HepG2 (cell line): ENCODE results near the gene NR2F1-AS1. TPM values are rescaled to one million over a fixed set of nuclear protein-coding genes. Genes with fewer than 3 reads are reported as not detected.
A peak's percentile ranks its signal among the peaks of the same experiment; 100 is the strongest.

Source experiments
- AKAP8 ChIP-seq: sonication (generic); formaldehyde crosslinking; IDR thresholded peaks from 2 replicates; pipeline ENCODE4 v1.5.1; 2020; ENCODE audit warnings: mild to moderate bottlenecking, missing genetic modification reagents
- ATF2 ChIP-seq: sonication (generic); formaldehyde crosslinking; IDR thresholded peaks from 2 replicates; pipeline ENCODE4 v1.4.0; 2020; ENCODE audit warnings: missing genetic modification reagents
- DMTF1 ChIP-seq: sonication (generic); formaldehyde crosslinking; IDR thresholded peaks from 2 replicates; pipeline ENCODE4 v1.4.0; 2020; ENCODE audit warnings: mild to moderate bottlenecking, missing genetic modification reagents
- FOXA3 ChIP-seq: IDR thresholded peaks from 2 replicates; pipeline ENCODE4 v1.6.1; 2016; ENCODE audit warnings: missing genetic modification reagents, missing compliant biosample characterization
- JUND ChIP-seq: sonication (generic); formaldehyde crosslinking; IDR thresholded peaks from 2 replicates; pipeline ENCODE4 v1.8.0; 2022; ENCODE audit warnings: mild to moderate bottlenecking, missing genetic modification reagents
- PRMT3 ChIP-seq: sonication (generic); formaldehyde crosslinking; IDR thresholded peaks from 2 replicates; pipeline ENCODE4 v1.8.1; 2022; ENCODE audit warnings: low read depth, mild to moderate bottlenecking, moderate library complexity, missing genetic modification reagents, borderline replicate concordance
- SALL1 ChIP-seq: sonication (generic); formaldehyde crosslinking; IDR thresholded peaks from 2 replicates; pipeline ENCODE4 v1.8.0; 2022; ENCODE audit warnings: mild to moderate bottlenecking, missing genetic modification reagents
- ZMYM2 ChIP-seq: sonication (generic); formaldehyde crosslinking; IDR thresholded peaks from 2 replicates; pipeline ENCODE4 v1.8.0; 2022; ENCODE audit warnings: mild to moderate bottlenecking, missing genetic modification reagents
- ZNF234 ChIP-seq: sonication (generic); formaldehyde crosslinking; conservative IDR thresholded peaks from 2 replicates; pipeline ENCODE4 v1.5.1; 2020; ENCODE audit warnings: mild to moderate bottlenecking, missing genetic modification reagents
- ZNF350 ChIP-seq: sonication (generic); formaldehyde crosslinking; IDR thresholded peaks from 2 replicates; pipeline ENCODE4 v1.4.0; 2020; ENCODE audit warnings: mild to moderate bottlenecking, low read depth, missing genetic modification reagents, borderline replicate concordance
- polyA plus RNA-seq, 8 experiments: library from polyadenylated mRNA; depleted of rRNA in 3 of 8; stranded (reverse) in 7 of 8; unstranded in 1 of 8; fragments of >200 nt; fragmentation: Illumina TruSeq in 4 of 8; extraction: Trizol in 4 of 8; gene quantifications; 2 replicates each; pipeline versions ENCODE4 v1.2.1 to v1.2.3, GENCODE V29; 2011 to 2016; ENCODE audit warnings: low read depth in 4 of 8, missing spikeins in 1 of 8, mixed read lengths in 1 of 8; ENCODE audit not compliant: insufficient read depth in 1 of 8
- total RNA-seq, 5 experiments: library from RNA; depleted of rRNA; stranded (reverse); fragments of >200 nt; fragmentation: Illumina TruSeq; extraction: Trizol; gene quantifications; 2 replicates each; pipeline ENCODE4 v1.2.3, GENCODE V29; 2016; ENCODE audit warnings: low read depth in 1 of 5
- TF ChIP-seq, protein P1 (sequence below), 2 experiments: sonication (generic) in 1 of 2; formaldehyde crosslinking in 1 of 2; IDR thresholded peaks; 2 replicates each; pipeline versions ENCODE4 v1.5.1 to v1.6.1; 2011 to 2020; ENCODE audit warnings: borderline replicate concordance in 1 of 2, low read depth in 1 of 2, low read length in 1 of 2, mild to moderate bottlenecking in 1 of 2, missing genetic modification reagents in 1 of 2, moderate library complexity in 1 of 2
- TF ChIP-seq, protein P2 (sequence below): sonication (generic); formaldehyde crosslinking; IDR thresholded peaks from 2 replicates; pipeline ENCODE4 v1.4.0; 2020; ENCODE audit warnings: missing genetic modification reagents, borderline replicate concordance
- TF ChIP-seq, protein P3 (sequence below): sonication (generic); formaldehyde crosslinking; IDR thresholded peaks from 2 replicates; pipeline ENCODE4 v1.5.1; 2020; ENCODE audit warnings: missing genetic modification reagents, mild to moderate bottlenecking, borderline replicate concordance

Gene NR2F1-AS1
- total and polyA plus RNA-seq, 2 of the 13 experiments (the other 11 are each of a cell fraction or from before 2014, with no cell fraction given), result 2.8 TPM

DNA sequence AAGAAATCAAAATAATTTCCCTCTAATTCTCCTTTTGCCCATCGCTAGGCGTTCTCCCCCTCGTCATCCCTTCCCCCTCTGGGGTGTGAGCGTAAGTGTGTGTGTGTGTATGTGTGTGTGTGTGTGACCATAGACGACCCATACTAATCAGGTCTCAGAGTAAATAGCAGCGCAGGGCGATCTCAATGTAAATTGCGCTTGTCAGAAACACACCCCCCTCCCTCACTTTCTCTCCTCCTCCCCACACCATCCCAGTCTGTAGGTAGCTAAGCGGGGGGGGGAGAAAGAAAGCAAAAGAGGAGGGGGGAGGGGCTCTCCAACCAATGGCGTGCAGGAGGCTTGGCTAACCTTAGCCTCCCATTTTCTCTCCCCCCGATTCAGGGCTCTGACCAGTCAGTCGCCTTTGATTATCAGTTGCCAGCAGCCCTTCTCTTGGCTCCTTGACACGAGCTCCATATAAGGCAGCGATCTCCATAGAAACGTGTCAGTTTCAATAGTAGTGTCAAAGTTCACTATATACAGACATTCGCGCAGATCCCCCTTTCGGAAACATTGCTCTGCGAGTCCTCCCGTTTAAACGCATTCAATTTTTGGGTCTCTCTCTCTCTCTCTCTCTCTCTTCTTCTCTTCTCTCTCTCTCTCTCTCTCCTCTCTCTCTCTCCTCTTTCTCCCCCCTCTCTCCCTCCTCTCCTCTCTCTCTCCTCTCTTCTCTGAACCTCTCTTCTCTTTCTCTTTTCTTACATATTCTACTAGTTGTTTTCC, 1.8 kb upstream of the NR2F1-AS1 start, which contains the start of gene NR2F1 (continued):
- TF ChIP-seq, protein P1, sequence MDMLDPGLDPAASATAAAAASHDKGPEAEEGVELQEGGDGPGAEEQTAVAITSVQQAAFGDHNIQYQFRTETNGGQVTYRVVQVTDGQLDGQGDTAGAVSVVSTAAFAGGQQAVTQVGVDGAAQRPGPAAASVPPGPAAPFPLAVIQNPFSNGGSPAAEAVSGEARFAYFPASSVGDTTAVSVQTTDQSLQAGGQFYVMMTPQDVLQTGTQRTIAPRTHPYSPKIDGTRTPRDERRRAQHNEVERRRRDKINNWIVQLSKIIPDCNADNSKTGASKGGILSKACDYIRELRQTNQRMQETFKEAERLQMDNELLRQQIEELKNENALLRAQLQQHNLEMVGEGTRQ (IDR thresholded peaks at IDR 0.05; ENCODE audit: low read depth, low read length), result no peak
- TF ChIP-seq, protein P1 (CRISPR knock-in tag; IDR thresholded peaks at IDR 0.05; ENCODE audit: borderline replicate concordance), result peak; percentile 88; the same call in 1 of the 2 replicates
- TF ChIP-seq ZNF350 (CRISPR knock-in tag) (peak; percentile 75), JUND (CRISPR knock-in tag) (peak; percentile 64), AKAP8 (peak; percentile 58; the same call in 1 of the 2 replicates), SALL1 (CRISPR knock-in tag) (peak; percentile 93), ZNF234 (CRISPR knock-in tag) (no peak), DMTF1 (0 out of 2 replicates have a peak, but pooled peaks have one; percentile 32), ATF2 (CRISPR knock-in tag) (no peak), ZMYM2 (0 out of 2 replicates have a peak, but pooled peaks have one; percentile 21), PRMT3 (0 out of 2 replicates have a peak, but pooled peaks have one; percentile 20), FOXA3 (CRISPR knock-in tag) (peak; percentile 88)
- TF ChIP-seq, protein P2, sequence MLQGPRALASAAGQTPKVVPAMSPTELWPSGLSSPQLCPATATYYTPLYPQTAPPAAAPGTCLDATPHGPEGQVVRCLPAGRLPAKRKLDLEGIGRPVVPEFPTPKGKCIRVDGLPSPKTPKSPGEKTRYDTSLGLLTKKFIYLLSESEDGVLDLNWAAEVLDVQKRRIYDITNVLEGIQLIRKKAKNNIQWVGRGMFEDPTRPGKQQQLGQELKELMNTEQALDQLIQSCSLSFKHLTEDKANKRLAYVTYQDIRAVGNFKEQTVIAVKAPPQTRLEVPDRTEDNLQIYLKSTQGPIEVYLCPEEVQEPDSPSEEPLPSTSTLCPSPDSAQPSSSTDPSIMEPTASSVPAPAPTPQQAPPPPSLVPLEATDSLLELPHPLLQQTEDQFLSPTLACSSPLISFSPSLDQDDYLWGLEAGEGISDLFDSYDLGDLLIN, result no peak
- TF ChIP-seq, protein P3, sequence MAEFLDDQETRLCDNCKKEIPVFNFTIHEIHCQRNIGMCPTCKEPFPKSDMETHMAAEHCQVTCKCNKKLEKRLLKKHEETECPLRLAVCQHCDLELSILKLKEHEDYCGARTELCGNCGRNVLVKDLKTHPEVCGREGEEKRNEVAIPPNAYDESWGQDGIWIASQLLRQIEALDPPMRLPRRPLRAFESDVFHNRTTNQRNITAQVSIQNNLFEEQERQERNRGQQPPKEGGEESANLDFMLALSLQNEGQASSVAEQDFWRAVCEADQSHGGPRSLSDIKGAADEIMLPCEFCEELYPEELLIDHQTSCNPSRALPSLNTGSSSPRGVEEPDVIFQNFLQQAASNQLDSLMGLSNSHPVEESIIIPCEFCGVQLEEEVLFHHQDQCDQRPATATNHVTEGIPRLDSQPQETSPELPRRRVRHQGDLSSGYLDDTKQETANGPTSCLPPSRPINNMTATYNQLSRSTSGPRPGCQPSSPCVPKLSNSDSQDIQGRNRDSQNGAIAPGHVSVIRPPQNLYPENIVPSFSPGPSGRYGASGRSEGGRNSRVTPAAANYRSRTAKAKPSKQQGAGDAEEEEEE (CRISPR knock-in tag), result peak; percentile 38; the same call in 1 of the 2 replicates
